Measurements from ENCODE around the gene TMX4. TPM values are rescaled to one million over a fixed set of nuclear protein-coding genes. Genes with fewer than 3 reads are reported as not detected.
"Not testable (repeated sequence)": the region's sequence is repeated elsewhere in the genome, so short reads cannot be mapped to it uniquely, and the experiment has no call there.

Gene TMX4
- total RNA-seq, 2 experiments from 2014 or later: 41.4 to 44.8 TPM

GRCh38 chr20:7980332-7981046 lies 39.1 kb downstream of the TMX4 start:
- Mint-ChIP-seq H3K9me3 (no peaks in the 10 kb centered on the region), H3K4me3 (no peak overlapping the region), H3K27me3 (no peaks in the 10 kb centered on the region), H3K4me1 (peaks cover 18% of the 10 kb centered on the region), H3K27ac (no peak overlapping the region), H3K36me3 (ENCODE audit: low read depth) (peaks cover 18% of the 10 kb centered on the region)
- CTCF ChIA-PET: interaction anchor here (1.1 to 1.2 kb wide), 2 partner anchors 10 to 11 kb away, joined by 3 read pairs; no protein-coding TSS in a partner anchor
- peak; percentile 10 for DNase-seq
- POLR2A ChIA-PET: no interaction called here

GRCh38 chr20:7977709-7978108 lies 41.9 kb downstream of the TMX4 start:
- peaks cover 18% of the 10 kb centered on the region for H3K4me1 Mint-ChIP-seq
- POLR2A ChIA-PET: no interaction called here
- CTCF ChIA-PET: no interaction called here

GRCh38 chr20:7975851-7976414 lies 43.6 kb downstream of the TMX4 start:
- Mint-ChIP-seq H3K4me1 (peaks cover 11% of the 10 kb centered on the region), H3K36me3 (ENCODE audit: low read depth) (peaks cover 6% of the 10 kb centered on the region), H3K4me3 (no peak overlapping the region), H3K27ac (no peak overlapping the region), H3K9me3 (no peaks in the 10 kb centered on the region), H3K27me3 (peaks cover 4% of the 10 kb centered on the region)
- CTCF ChIA-PET: no interaction called here
- no peak for DNase-seq
- POLR2A ChIA-PET: no interaction called here

More at GRCh38 chr20:7977709-7978108, 41.9 kb downstream of the TMX4 start:
- Mint-ChIP-seq H3K27me3 (peaks cover 4% of the 10 kb centered on the region), H3K36me3 (ENCODE audit: low read depth) (peaks cover 17% of the 10 kb centered on the region), H3K4me3 (no peak overlapping the region), H3K9me3 (no peaks in the 10 kb centered on the region), H3K27ac (no peak overlapping the region)
- DNase-seq: no peak

- Mint-ChIP-seq H3K4me3 (no peak overlapping the region), H3K36me3 (ENCODE audit: low read depth) (peaks cover 1% of the 10 kb centered on the region), H3K9me3 (no peaks in the 10 kb centered on the region), H3K27me3 (peaks cover 10% of the 10 kb centered on the region), H3K27ac (no peak overlapping the region), H3K4me1 (peaks cover under 1% of the 10 kb centered on the region)
- POLR2A ChIA-PET: no interaction called here
- DNase-seq: no peak
- CTCF ChIA-PET: no interaction called here
Observed at GRCh38 chr20:7974785-7975435, 44.7 kb downstream of the TMX4 start.

- Mint-ChIP-seq H3K4me1 (no peaks in the 10 kb centered on the region), H3K27me3 (peaks cover 11% of the 10 kb centered on the region), H3K9me3 (no peaks in the 10 kb centered on the region), H3K4me3 (no peak overlapping the region), H3K36me3 (ENCODE audit: low read depth) (no peaks in the 10 kb centered on the region), H3K27ac (no peak overlapping the region)
- POLR2A ChIA-PET: no interaction called here
- no peak for DNase-seq
- CTCF ChIA-PET: interaction anchor here (1.2 kb wide), 1 partner anchor 27 kb away, joined by 4 read pairs; no protein-coding TSS in a partner anchor
Observed at GRCh38 chr20:7971536-7972280, 47.9 kb downstream of the TMX4 start.

GRCh38 chr20:7967199-7967844 lies 52.2 kb downstream of the TMX4 start:
- Mint-ChIP-seq H3K4me3 (no peak overlapping the region), H3K27me3 (peaks cover 7% of the 10 kb centered on the region), H3K9me3 (no peaks in the 10 kb centered on the region), H3K27ac (no peak overlapping the region), H3K36me3 (ENCODE audit: low read depth) (no peaks in the 10 kb centered on the region), H3K4me1 (no peaks in the 10 kb centered on the region)
- CTCF ChIA-PET: no interaction called here
- POLR2A ChIA-PET: no interaction called here
- DNase-seq: no peak

- Mint-ChIP-seq H3K27me3 (peaks cover 7% of the 10 kb centered on the region), H3K4me3 (no peak overlapping the region), H3K9me3 (no peaks in the 10 kb centered on the region), H3K4me1 (no peaks in the 10 kb centered on the region), H3K36me3 (ENCODE audit: low read depth) (no peaks in the 10 kb centered on the region), H3K27ac (no peak overlapping the region)
- no peak for DNase-seq
- POLR2A ChIA-PET: no interaction called here
- CTCF ChIA-PET: interaction anchor here (0.7 kb wide), 1 partner anchor 106 kb away, joined by 3 read pairs; no protein-coding TSS in a partner anchor
Observed at GRCh38 chr20:7966176-7966575, 53.4 kb downstream of the TMX4 start.

GRCh38 chr20:7959484-7959883 lies 60.1 kb downstream of the TMX4 start:
- Mint-ChIP-seq H3K9me3 (no peaks in the 10 kb centered on the region), H3K36me3 (ENCODE audit: low read depth) (no peaks in the 10 kb centered on the region), H3K4me3 (no peak overlapping the region), H3K27me3 (peaks cover 1% of the 10 kb centered on the region), H3K27ac (no peak overlapping the region), H3K4me1 (no peaks in the 10 kb centered on the region)
- ChIA-PET CTCF (no interaction called here), POLR2A (no interaction called here)
- DNase-seq: no peak

- H3K4me3 Mint-ChIP-seq; CTCF ChIA-PET; H3K4me1 Mint-ChIP-seq; POLR2A ChIA-PET; H3K36me3 Mint-ChIP-seq (ENCODE audit: low read depth); H3K9me3 Mint-ChIP-seq; DNase-seq; H3K27ac Mint-ChIP-seq; H3K27me3 Mint-ChIP-seq: not testable (repeated sequence)
Observed at GRCh38 chr20:7956561-7956960, 63.0 kb downstream of the TMX4 start.

- Mint-ChIP-seq H3K27ac (no peak overlapping the region), H3K9me3 (no peaks in the 10 kb centered on the region), H3K27me3 (peaks cover 6% of the 10 kb centered on the region)
Observed at GRCh38 chr20:7950387-7950786, 69.2 kb downstream of the TMX4 start.

GRCh38 chr20:7943891-7944290 lies 75.7 kb downstream of the TMX4 start:
- Mint-ChIP-seq H3K4me1 (no peaks in the 10 kb centered on the region), H3K9me3 (no peaks in the 10 kb centered on the region), H3K36me3 (ENCODE audit: low read depth) (no peaks in the 10 kb centered on the region), H3K4me3 (no peak overlapping the region), H3K27ac (no peak overlapping the region), H3K27me3 (peaks cover 7% of the 10 kb centered on the region)
- POLR2A ChIA-PET: no interaction called here
- DNase-seq: no peak
- CTCF ChIA-PET: no interaction called here

More at GRCh38 chr20:7950387-7950786, 69.2 kb downstream of the TMX4 start:
- DNase-seq: no peak
- ChIA-PET POLR2A (no interaction called here), CTCF (no interaction called here)
- Mint-ChIP-seq H3K4me3 (no peak overlapping the region), H3K36me3 (ENCODE audit: low read depth) (no peaks in the 10 kb centered on the region), H3K4me1 (no peaks in the 10 kb centered on the region)

- Mint-ChIP-seq H3K4me3 (no peak within 1 kb of the TSS), H3K27ac (no peak within 1 kb of the TSS), H3K9me3 (no peaks in the 10 kb centered on the region), H3K27me3 (peaks cover 4% of the 10 kb centered on the region), H3K4me1 (no peaks in the 10 kb centered on the region), H3K36me3 (ENCODE audit: low read depth) (no peaks in the 10 kb centered on the region)
- ChIA-PET POLR2A (no interaction called here), CTCF (no interaction called here)
- no peak for DNase-seq
Observed at GRCh38 chr20:7940341-7940740, 79.2 kb downstream of the TMX4 start, which contains the start of gene HAO1. Gene HAO1, minus strand, starts transcription at chr20:7940458. Its CDS starts 36 bp downstream, at chr20:7940422.

- Mint-ChIP-seq H3K4me3 (no peak overlapping the region), H3K9me3 (no peaks in the 10 kb centered on the region), H3K27me3 (peaks cover 5% of the 10 kb centered on the region), H3K36me3 (ENCODE audit: low read depth) (no peaks in the 10 kb centered on the region), H3K4me1 (no peaks in the 10 kb centered on the region), H3K27ac (no peak overlapping the region)
- DNase-seq: no peak
- ChIA-PET POLR2A (no interaction called here), CTCF (no interaction called here)
Observed at GRCh38 chr20:7939663-7940062, 79.9 kb downstream of the TMX4 start.

All from activated CD4-positive, alpha-beta T cell treated with anti-CD3 and anti-CD28 coated beads, Interleukin-2, amount 10 ng/mL, durations not matched to agents 7 days and 5 days (primary cell).